H1 (cell line): ENCODE data around the gene IGFALS. TPM values are rescaled to one million over a fixed set of nuclear protein-coding genes. Genes with fewer than 3 reads are reported as not detected.

ENCODE experiments used
- BACH1 ChIP-seq: IDR thresholded peaks from 2 replicates; pipeline ENCODE4 v1.6.1; 2012; ENCODE audit warnings: low read length, improper control_type of control experiment
- BCL11A ChIP-seq, 2 experiments: IDR thresholded peaks; one replicate each; pipeline ENCODE4 v1.6.1; 2011; ENCODE audit warnings: low read depth in 2 of 2, low read length in 2 of 2, mild to moderate bottlenecking in 2 of 2
- CHD1 ChIP-seq: IDR thresholded peaks from 2 replicates; pipeline ENCODE4 v1.6.1; 2012; ENCODE audit warnings: low read depth, low read length, improper control_type of control experiment
- CTBP2 ChIP-seq: IDR thresholded peaks from 2 replicates; pipeline ENCODE4 v1.7.0; 2011; ENCODE audit warnings: borderline replicate concordance, mild to moderate bottlenecking, moderate library complexity, mixed read lengths, low read length; ENCODE audit not compliant: insufficient read depth, insufficient read length
- EP300 ChIP-seq, 2 experiments: IDR thresholded peaks; 1 replicate in 1 of 2; 2 replicates in 1 of 2; pipeline ENCODE4 v1.6.1; 2011 to 2012; ENCODE audit warnings: low read depth in 2 of 2, low read length in 2 of 2, mild to moderate bottlenecking in 2 of 2, borderline replicate concordance in 1 of 2, inconsistent platforms in 1 of 2, moderate library complexity in 1 of 2
- FOSL1 ChIP-seq: IDR thresholded peaks from 2 replicates; pipeline ENCODE4 v1.6.1; 2011; ENCODE audit warnings: mild to moderate bottlenecking, low read depth, low read length, moderate library complexity; ENCODE audit not compliant: insufficient read depth
- HDAC2 ChIP-seq, 2 experiments: fragments of 300-600 bp in 1 of 2; sonication (generic) in 1 of 2; IDR thresholded peaks; 2 replicates each; pipeline ENCODE4 v1.6.1; 2011 to 2012; ENCODE audit warnings: low read depth in 2 of 2, low read length in 2 of 2, mild to moderate bottlenecking in 2 of 2, moderate library complexity in 2 of 2, borderline replicate concordance in 1 of 2, inconsistent platforms in 1 of 2
- KDM4A ChIP-seq: IDR thresholded peaks from one replicate; pipeline ENCODE4 v1.7.1; 2012; ENCODE audit warnings: low read depth, mild to moderate bottlenecking, moderate library complexity, low read length, inconsistent platforms; ENCODE audit not compliant: severe bottlenecking
- KDM5A ChIP-seq: fragments of 200-600 bp; IDR thresholded peaks from 2 replicates; pipeline ENCODE4 v1.7.1; 2012; ENCODE audit warnings: mild to moderate bottlenecking, low read length, inconsistent platforms, mixed read lengths
- MAFK ChIP-seq: IDR thresholded peaks from 2 replicates; pipeline ENCODE4 v1.6.1; 2012; ENCODE audit warnings: low read depth, mild to moderate bottlenecking, improper control_type of control experiment, low read length
- PHF8 ChIP-seq: fragments of 200-600 bp; sonication (generic); conservative IDR thresholded peaks from 2 replicates; pipeline ENCODE4 v1.7.1; 2012; ENCODE audit warnings: low read depth, mild to moderate bottlenecking, inconsistent platforms, low read length, moderate library complexity
- POLR2AphosphoS5 ChIP-seq: IDR thresholded peaks from 2 replicates; pipeline ENCODE4 v1.6.1; 2011; ENCODE audit warnings: low read depth, low read length
- RNF2 ChIP-seq: fragments of 200-900, 300-1000 bp; sonication (generic); IDR thresholded peaks from 2 replicates; pipeline ENCODE4 v1.7.1; 2016; ENCODE audit warnings: borderline replicate concordance, low read depth, mild to moderate bottlenecking, antibody characterized with exemption, low read length; ENCODE audit not compliant: poor library complexity, severe bottlenecking; ENCODE audit errors: missing control alignments
- SIN3A ChIP-seq, 2 experiments: IDR thresholded peaks in 1 of 2; conservative IDR thresholded peaks in 1 of 2; 2 replicates each; pipeline ENCODE4 v1.6.1; 2011 to 2012; ENCODE audit warnings: low read length in 2 of 2, improper control_type of control experiment in 1 of 2, low read depth in 1 of 2, mild to moderate bottlenecking in 1 of 2
- SRF ChIP-seq: IDR thresholded peaks from 2 replicates; pipeline ENCODE4 v1.6.1; 2011; ENCODE audit warnings: mild to moderate bottlenecking, low read depth, low read length, moderate library complexity
- TAF7 ChIP-seq: optimal IDR thresholded peaks from 2 replicates; pipeline ENCODE3; 2011; ENCODE audit warnings: low read depth, mild to moderate bottlenecking, inconsistent platforms, low read length, moderate library complexity, borderline replicate concordance
- TBP ChIP-seq: IDR thresholded peaks from 2 replicates; pipeline ENCODE4 v1.6.1; 2011; ENCODE audit warnings: low read depth, low read length, improper control_type of control experiment
- polyA plus RNA-seq, 7 experiments: library from polyadenylated mRNA; depleted of rRNA in 3 of 7; stranded (reverse) in 5 of 7; unstranded in 2 of 7; fragments of >200 nt in 5 of 7; fragments of 200-250 nt in 2 of 7; gene quantifications; 1 replicate in 5 of 7; 2 replicates in 1 of 7; 4 replicates in 1 of 7; pipeline versions ENCODE4 v1.2.1 to v1.2.3, GENCODE V29; 2011 to 2013; ENCODE audit warnings: missing spikeins in 2 of 7, mixed read lengths in 2 of 7
- total RNA-seq: library from RNA; stranded (reverse); fragmentation: NEBNext Ultra II Directional; extraction: Animal tissue kit (Norgen Biotek cat#: 25700); gene quantifications from 2 replicates; pipeline ENCODE4 v1.2.1, GENCODE V29; 2021
- TF ChIP-seq, protein P1 (sequence below), 3 experiments: IDR thresholded peaks; 1 replicate in 2 of 3; 2 replicates in 1 of 3; pipeline versions ENCODE4 v1.5.1 to v1.6.1; 2011; ENCODE audit warnings: low read length in 3 of 3, mild to moderate bottlenecking in 3 of 3, inconsistent platforms in 2 of 3, low read depth in 1 of 3, moderate library complexity in 1 of 3; ENCODE audit not compliant: insufficient read depth in 1 of 3; ENCODE audit errors: control extremely low read depth in 1 of 3

Gene IGFALS
- total and polyA plus RNA-seq, 2 of the 8 experiments (the other 6 are each of a cell fraction or from before 2014, with no cell fraction given): not detected

DNA sequence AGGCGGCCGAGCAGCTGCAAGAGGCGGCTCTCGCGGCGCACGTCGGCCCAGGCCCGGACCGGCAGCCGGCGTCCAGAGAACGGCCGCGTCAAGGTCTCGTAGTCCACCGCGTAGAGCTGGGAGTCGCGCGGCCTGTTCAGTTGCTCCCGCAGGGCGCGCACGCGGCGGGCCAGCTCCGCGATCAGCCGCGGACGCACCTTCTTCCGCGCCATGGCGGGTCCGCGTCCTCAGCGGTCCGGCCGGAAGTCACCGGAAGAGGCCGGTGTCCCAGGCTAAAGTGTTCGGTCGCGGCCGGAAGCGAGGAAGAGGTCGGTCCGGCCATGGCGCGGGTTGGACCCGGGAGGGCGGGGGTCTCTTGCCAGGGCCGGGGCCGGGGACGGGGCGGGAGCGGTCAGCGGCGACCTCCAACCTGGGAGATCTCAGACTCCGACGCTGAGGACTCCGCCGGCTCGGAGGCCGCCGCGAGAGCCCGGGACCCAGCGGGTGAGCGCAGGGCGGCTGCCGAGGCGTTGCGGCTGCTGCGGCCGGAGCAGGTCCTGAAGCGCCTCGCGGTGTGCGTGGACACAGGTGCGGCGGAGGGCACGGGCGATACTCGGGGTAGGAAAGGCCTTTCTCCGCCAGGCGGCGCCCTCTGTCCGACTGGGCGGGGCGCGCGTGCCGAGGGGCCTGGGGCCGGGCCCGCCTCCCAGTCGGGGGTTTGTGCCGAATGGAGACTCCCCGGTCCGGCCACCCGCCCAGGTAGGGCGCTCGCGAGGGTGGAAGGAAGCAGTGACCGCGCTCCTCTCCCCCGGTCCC, 20.4 kb downstream of the IGFALS start, which contains the start of gene MRPS34 (continued):
- peak; percentile 87 for TF ChIP-seq KDM5A
- no peak for TF ChIP-seq BCL11A (IDR thresholded peaks at IDR 0.05; ENCODE audit: low read depth in 2 of 2, low read length in 2 of 2)
- TF ChIP-seq KDM4A: peak; percentile 47
- no peak for TF ChIP-seq EP300 (IDR thresholded peaks at IDR 0.05; ENCODE audit: borderline replicate concordance in 1 of 2, low read depth in 2 of 2, low read length in 2 of 2)
- TF ChIP-seq TAF7: peak; percentile 87
- 0 out of 4 replicates have a peak, but pooled peaks have one; percentile 20 to 76 for TF ChIP-seq HDAC2 (IDR thresholded peaks at IDR 0.05; ENCODE audit: borderline replicate concordance in 1 of 2, low read depth in 2 of 2, low read length in 2 of 2)
- TF ChIP-seq CTBP2: no peak
- peak; percentile 86 to 88; a peak in 2 of 4 replicates for TF ChIP-seq SIN3A (conservative IDR thresholded peaks at IDR 0.05 in 1 of 2, IDR thresholded peaks at IDR 0.05 in 1 of 2; ENCODE audit: low read depth in 1 of 2, low read length in 2 of 2)
- peak; percentile 77; the same call in 1 of the 2 replicates for TF ChIP-seq TBP
- no peak for TF ChIP-seq CHD1
- TF ChIP-seq FOSL1: no peak
- TF ChIP-seq MAFK: no peak
- peak; percentile 64; the same call in 1 of the 2 replicates for TF ChIP-seq BACH1
- TF ChIP-seq RNF2: no peak
- TF ChIP-seq POLR2AphosphoS5: peak; percentile 60
- TF ChIP-seq, protein P1, sequence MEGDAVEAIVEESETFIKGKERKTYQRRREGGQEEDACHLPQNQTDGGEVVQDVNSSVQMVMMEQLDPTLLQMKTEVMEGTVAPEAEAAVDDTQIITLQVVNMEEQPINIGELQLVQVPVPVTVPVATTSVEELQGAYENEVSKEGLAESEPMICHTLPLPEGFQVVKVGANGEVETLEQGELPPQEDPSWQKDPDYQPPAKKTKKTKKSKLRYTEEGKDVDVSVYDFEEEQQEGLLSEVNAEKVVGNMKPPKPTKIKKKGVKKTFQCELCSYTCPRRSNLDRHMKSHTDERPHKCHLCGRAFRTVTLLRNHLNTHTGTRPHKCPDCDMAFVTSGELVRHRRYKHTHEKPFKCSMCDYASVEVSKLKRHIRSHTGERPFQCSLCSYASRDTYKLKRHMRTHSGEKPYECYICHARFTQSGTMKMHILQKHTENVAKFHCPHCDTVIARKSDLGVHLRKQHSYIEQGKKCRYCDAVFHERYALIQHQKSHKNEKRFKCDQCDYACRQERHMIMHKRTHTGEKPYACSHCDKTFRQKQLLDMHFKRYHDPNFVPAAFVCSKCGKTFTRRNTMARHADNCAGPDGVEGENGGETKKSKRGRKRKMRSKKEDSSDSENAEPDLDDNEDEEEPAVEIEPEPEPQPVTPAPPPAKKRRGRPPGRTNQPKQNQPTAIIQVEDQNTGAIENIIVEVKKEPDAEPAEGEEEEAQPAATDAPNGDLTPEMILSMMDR (IDR thresholded peaks at IDR 0.05; ENCODE audit: control extremely low read depth in 1 of 3, insufficient read depth in 1 of 3, low read depth in 1 of 3, low read length in 3 of 3): peak in 2 of 3 experiments; percentile 70 to 80; a peak in 3 of 4 replicates
- peak; percentile 92 for TF ChIP-seq PHF8
- TF ChIP-seq SRF: peak; percentile 45; the same call in 1 of the 2 replicates
